ENCODE measurements around the gene DIAPH3.

DIAPH3 gene

DNA sequence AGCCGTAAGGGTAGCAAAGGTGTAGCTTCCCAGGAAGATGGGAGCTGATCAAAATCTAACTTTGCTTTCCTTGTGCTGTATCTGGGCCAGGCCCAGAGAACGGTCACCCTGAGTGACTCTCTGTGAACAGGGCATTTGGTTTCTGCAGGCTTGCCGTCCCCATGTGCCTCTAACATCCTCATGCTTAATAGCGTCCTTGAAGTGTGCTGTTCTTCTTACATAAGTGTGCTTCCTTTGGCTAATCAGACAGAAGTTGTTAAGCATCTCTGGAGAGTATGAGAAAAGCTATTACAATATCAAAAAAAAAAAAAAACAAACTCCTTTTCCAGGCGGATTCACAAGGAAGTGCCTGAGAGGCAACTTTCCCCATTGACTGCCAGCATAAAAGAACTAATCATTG is 503.7 kb downstream of the DIAPH3 start:
- DNase-seq, result no peak

DNA sequence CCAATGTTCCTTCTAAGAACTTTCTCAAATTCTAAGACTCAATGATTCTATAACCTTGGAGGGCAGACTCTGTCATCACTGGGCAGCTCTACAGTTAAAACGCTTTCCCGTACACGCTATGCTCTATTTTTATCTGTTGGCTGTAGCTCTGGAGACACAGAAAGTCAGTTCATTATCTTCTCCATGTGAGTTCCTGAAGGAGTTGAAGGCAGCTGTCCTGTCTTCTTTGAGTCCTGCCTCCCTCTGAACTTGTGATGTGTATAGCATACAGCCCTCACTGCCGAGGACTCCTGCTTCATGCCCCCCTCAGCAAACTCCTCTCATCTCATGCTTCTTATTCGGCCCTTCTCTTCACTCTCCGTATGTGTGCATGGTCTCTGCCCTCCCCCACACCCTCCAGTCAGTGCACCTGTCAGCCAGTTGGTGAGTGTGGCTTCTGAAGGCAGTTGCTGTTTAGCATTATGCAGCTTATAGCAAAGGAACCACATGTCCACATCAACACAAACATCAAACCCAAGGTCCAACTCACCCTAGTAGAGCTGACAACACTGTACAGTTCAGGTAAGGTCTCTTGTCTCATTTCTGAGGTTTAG is 504.9 kb downstream of the DIAPH3 start:
- DNase-seq, result no peak

DNA sequence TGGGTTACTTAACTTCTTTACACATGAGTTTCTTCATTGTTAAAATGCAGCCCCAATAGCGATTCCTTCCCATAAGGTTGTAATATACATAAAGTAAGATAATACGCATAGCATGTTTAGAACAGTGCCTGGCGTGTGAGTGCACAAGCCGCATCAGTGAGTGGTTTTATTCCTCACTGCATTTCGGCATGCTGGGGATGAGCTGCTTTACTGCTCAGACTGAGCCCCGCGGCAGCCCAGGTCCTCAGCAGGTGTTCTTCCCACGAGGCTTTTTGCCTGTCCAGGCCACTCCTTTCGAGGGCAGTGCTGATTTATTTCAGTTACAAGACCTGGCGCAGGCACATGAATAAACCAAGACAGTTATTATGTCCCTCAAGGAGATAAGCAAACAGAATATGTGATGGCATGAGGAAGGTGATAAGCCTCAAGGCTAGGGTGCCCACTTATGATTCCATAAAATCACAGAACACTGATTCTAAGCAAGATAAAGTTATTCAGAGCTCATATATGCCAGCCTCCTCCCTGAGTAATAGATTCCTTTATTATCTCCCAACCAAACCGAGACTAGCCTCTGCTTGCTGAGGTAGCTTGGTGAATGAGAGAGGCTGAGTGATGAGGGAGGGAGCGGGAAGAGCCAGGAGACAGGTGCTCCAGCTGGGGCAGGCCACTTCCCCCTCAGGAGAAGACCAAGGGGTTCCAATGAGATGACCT is 505.5 kb downstream of the DIAPH3 start:
- DNase-seq, result no peak

DNA sequence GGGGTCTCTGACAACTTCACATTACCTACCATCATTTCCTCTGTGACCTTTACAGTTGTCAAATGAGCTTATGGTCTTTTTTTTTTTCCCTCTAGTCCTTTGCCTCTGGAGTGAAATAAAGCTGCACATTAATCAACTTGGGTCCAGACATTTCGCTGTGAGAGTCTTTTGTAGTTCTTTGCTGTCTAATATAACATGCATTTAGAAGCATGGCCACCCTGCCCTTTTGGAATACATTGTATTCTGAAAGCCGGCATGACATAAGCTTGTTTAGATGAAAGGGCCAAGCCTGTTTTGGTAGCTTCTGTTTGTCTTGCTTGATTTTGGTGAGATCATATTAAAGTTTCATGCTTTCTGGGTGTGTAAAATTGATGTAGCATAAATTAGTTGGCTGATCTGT is 509.8 kb downstream of the DIAPH3 start:
- no peak for DNase-seq

DNA sequence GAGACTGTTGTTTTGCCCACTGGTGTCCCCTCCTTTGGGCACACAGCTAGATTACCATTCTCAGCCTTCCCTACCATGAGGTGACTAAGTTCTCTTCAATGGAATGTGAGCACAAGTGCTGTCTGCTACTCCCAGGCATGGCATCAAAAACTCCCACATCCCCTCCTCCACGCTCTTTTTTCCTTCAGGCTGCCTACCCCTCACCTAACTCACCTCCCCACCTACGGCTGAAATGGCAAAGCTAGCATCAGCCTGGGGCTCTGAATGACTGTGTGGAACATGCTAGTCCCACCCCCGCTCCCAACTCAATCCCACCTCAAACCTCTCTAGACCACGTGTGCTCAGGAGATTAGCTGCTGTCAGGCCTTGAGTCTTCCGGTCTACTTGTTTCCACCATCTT is 512.2 kb downstream of the DIAPH3 start:
- DNase-seq, result no peak

DNA sequence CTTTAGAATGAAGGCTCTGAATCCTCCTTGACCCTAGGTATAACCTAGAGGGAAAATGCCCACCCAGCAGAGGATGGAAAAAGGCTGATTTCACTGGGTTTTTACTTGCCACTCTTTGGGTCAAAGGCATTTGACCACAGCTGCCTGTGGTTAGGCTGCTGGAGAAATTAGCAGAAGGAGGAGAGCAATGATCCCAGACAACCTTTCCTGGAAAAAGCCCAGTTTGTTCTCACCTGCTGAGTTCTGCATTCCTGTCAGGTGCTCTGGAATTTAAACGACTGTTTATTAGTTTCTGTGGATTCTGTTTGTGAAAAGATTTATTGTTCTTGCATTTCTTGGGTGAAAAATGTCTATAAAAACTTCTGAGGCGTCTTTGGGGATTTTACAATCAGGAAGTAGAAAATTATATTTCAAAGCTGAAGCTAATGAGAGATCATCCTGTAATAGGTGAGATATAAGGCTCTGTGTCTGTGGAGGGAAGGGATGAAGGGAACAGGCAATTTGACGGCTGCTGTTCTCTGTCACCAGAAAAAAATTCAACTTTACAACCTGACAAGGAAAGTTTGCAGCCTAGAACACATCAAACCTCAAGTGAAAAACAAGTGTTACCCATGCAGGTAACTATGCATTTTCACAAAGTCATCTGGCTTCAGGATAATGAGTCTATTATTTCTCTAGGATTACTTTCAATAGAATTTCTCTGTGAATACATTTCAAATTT is 519.7 kb downstream of the DIAPH3 start:
- DNase-seq, result no peak

DNA sequence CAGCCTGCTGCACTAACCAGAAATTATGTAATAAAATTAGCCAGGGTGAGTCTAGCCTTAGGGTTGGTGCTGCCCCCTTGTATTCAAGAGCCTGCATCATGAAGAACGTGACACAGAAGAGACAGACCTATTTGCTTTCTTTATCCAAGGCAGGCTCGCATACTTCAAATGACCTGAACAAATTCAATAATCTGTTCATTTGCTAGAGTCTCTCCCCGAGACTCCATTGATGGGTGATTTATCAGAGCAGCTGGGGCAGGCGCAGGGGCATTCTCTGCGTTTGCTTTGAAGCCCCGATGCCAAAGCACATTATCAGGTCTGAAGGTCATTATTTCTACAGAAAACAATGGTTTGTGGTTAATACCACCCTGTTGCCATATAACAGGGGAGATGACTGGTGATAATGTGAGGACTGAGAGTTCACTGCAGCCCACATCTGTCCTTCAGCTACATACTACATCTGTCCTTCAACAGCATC is 520.3 kb downstream of the DIAPH3 start:
- DNase-seq, result no peak

DNA sequence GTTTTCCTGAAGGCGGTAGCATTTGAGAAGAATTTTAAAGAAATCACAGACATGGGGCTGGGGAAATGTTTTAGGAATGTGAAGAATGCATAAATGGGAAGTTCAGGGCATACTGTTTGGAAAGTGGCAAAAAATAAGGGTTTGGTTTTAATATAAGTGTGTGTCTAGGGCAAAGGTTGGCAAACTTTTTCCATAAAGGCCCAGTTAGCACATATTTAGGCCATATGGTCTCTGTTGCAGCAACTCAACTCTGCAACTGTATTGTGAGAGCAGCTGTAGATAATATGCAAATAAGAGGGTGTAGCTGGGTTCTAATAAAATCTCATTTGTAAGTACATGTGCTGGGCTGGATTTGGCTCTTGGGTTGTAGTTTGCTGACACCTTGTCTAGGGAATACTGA is 521.9 kb downstream of the DIAPH3 start:
- DNase-seq, result no peak

DNA sequence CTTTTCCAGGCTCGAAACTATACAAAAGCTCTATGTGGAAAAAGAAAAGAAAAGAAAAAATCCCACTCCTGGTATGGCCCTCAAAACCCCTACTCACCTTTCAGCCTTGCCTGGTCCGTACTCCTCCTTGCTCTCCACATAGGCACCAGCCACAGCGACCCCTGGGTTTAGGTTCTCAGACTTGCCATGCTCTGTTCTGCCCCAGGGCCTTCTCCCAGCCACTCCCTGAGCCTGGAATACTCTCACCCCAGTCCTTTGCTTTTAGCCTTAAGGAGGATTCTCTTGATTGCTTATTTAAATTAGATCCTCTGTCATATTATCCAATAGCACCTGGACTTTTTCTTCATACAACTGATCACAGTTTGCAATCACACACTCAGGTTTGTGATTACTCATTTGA is 522.5 kb downstream of the DIAPH3 start:
- DNase-seq, result no peak

DNA sequence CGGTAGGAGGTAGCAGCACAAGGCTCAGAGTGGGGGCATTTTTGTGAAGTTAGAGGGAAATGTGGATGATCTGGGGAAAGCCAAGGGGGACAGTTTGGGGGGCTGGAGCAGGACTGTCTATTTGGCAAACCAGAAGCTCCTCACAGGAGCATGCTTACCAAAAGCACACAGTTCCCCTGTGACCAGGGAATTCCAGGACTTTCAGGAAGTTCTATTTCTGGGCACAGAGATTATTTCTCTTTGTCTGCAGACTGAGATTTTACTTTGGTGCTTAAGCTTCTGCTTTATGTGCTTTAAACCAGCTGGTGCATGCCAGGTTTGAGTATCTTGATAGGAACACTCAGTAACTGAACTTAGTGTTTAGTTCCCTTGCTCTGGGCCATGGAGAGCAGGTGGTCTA is 525.3 kb downstream of the DIAPH3 start:
- no peak for DNase-seq

DNA sequence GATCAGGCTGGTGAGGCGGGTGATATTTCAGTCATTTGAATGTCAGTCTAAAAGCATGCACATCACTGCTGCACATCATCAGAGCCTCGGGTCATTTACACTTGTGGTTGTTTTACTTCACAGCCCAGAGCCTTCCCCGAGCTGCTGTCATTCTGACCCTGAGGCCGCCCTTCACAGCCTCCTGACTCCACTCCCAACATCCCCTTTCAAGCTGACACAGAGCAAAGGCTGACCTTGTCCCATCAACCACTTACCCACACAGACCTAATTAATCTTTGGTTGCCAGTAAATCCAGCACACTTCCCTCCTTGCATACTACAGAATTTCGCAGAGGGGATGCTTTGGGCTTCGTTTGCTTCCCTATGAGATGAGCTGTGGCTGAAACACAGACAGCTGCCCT is 528.1 kb downstream of the DIAPH3 start:
- DNase-seq, result no peak

DNA sequence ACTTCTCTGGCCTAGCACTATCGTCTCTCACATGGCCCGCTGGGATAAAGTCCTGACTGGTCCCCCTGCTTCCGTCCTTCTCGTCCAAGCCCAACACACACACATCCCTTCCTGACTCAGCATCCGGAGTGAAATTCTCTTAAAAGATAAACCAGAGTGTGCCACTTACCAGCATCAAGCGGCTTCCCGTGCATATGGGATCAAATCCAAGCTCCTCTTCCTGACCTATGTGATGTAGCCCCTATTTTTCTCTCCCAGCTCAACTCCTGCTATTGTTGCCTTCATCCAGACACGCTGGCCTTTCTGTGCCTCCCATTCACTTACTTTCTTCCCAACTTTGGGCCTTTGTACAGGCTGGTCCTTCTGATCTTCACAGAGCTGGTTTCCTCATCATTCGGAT is 530.4 kb downstream of the DIAPH3 start:
- no peak for DNase-seq

DNA sequence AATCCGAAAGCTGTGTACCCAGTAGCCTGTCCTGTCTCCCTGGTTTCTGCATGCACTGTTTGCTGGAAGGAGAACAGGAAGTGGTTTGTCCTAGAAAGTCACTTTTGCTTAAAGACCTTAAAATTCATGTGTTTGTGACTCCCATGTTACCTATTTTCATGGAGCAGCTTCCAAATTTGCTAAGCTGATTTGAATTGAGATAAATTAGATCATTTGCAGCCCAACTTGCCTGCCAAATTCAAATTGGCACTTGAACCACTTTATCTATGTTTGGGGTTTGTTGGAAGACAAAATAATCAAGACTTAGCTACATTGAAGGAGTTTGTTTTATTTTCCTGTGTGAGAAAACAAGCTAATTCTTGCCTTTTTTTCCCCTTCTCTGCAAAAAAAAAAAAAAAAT is 532.5 kb downstream of the DIAPH3 start:
- DNase-seq, result no peak

DNA sequence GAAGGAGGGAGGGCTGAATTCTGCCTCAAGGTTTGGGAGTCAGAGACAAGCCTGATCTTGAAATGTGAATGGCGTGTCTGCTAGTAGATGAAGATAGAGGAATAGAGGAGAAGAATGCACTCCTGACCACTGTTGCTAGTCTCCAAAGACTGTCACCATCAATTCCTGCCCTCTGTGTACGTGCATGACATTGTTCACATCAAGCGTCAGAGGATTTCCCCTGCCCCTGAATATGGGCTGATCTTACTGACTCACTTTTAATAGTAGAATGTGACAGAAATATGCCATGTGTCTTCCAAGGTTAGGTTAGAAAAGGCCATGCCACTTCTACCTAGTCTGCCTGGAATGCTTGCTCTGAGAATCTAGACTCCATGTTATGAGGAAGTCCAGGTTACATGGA is 538.6 kb downstream of the DIAPH3 start:
- no peak for DNase-seq

DNA sequence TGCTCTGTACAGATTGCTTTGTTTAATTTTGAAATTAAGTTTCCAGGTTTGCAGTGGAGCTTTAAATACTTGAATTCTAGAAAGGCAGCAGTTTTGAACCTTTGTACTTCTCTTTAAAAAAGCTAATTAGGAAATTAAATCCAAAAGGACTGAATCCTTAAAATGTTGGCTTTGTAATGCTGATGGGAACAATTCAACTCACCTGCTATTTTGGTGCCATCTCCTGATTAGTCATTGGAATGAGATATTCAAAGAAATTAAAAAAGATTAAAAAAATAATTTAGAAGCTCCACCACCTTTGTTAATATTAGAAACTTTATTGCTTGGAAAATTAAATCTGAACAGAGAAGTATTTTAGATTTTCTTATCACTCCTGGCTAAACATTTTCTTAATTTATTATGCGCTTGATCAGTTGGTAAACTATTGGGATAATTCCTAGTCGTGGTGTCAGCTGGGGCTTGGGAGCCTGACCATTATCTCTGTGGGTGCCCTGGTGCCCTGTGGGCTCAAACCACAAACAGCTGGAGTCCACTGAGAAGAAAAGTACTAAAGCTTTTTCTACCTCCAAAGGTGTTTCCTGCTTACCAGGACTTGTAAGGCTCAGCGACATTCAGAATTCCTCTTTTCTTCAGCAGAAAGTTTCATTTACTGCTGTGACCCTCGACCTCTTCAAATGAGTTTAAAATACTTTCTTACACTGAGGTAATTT is 540.4 kb downstream of the DIAPH3 start:
- no peak for DNase-seq

DNA sequence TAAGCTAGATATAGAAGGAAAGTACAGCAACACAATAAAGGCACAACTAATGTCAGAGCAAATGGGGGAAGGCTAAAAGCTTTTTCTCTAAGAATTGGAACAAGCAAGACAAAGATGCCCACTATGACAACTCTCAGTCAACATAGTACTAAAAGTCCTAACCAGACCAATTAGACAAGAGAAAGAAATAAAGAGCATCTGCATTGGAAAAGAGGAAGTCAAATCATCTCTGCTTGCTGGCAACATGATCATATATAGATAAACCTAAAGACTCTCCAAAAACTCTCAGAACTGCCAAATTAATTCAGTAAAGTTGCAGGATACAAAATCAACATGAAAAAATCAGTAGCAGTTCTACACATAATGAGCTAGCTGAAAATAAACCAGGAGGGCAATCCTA is 542.0 kb downstream of the DIAPH3 start:
- DNase-seq, result no peak
